GM11168 (cell line): ENCODE data around the gene CORO2B.
"Not testable (repeated sequence)": the region's sequence is repeated elsewhere in the genome, so short reads cannot be mapped to it uniquely, and the experiment has no call there.

Experiments
- in situ Hi-C: fragments of 300-500 bp; cut with MboI; formaldehyde crosslinking; loops from one replicate; pipeline ENCODE4 v1.12.0; 2022; ENCODE audit warnings: low sequenced_read_pairs; ENCODE audit not compliant: unreplicated experiment

Gene CORO2B

GRCh38 chr15:68639926-68640600 is 61.3 kb downstream of the CORO2B start:
- in situ Hi-C loops: no loop called here

- in situ Hi-C loops: no loop called here
Measured at GRCh38 chr15:68640791-68641331, 62.1 kb downstream of the CORO2B start.

- in situ Hi-C loops: no loop called here
Measured at GRCh38 chr15:68641376-68641775, 62.6 kb downstream of the CORO2B start.

- in situ Hi-C loops: no loop called here
Measured at GRCh38 chr15:68642491-68642845, 63.7 kb downstream of the CORO2B start.

- in situ Hi-C loops: no loop called here
Measured at GRCh38 chr15:68643216-68643830, 64.5 kb downstream of the CORO2B start.

- in situ Hi-C loops: no loop called here
Measured at GRCh38 chr15:68644083-68644904, 65.5 kb downstream of the CORO2B start.

- in situ Hi-C loops: no loop called here
Measured at GRCh38 chr15:68644996-68645395, 66.2 kb downstream of the CORO2B start.

- in situ Hi-C loops: no loop called here
Measured at GRCh38 chr15:68646156-68646555, 67.4 kb downstream of the CORO2B start.

GRCh38 chr15:68646696-68647095 is 67.9 kb downstream of the CORO2B start:
- in situ Hi-C loops: no loop called here

- in situ Hi-C loops: not testable (repeated sequence)
Measured at GRCh38 chr15:68647361-68647760, 68.6 kb downstream of the CORO2B start.

GRCh38 chr15:68650901-68651709 is 72.3 kb downstream of the CORO2B start:
- in situ Hi-C loops: no loop called here

- in situ Hi-C loops: no loop called here
Measured at GRCh38 chr15:68651916-68652525, 73.2 kb downstream of the CORO2B start.

- in situ Hi-C loops: no loop called here
Measured at GRCh38 chr15:68653031-68653635, 74.3 kb downstream of the CORO2B start.

GRCh38 chr15:68653801-68654200 is 75.0 kb downstream of the CORO2B start:
- in situ Hi-C loops: no loop called here

- in situ Hi-C loops: no loop called here
Measured at GRCh38 chr15:68654786-68655560, 76.2 kb downstream of the CORO2B start.

GRCh38 chr15:68655686-68656437 is 77.1 kb downstream of the CORO2B start:
- in situ Hi-C loops: no loop called here

- in situ Hi-C loops: no loop called here
Measured at GRCh38 chr15:68656438-68656739, 77.6 kb downstream of the CORO2B start.

GRCh38 chr15:68658151-68658550 is 79.4 kb downstream of the CORO2B start:
- in situ Hi-C loops: no loop called here
